Measurements from ENCODE around the gene UBE2S. TPM values are rescaled to one million over a fixed set of nuclear protein-coding genes. Genes with fewer than 3 reads are reported as not detected.
"Not testable (repeated sequence)": the region's sequence is repeated elsewhere in the genome, so short reads cannot be mapped to it uniquely, and the experiment has no call there.

The UBE2S gene
- total RNA-seq = 10 to 100 TPM in 2 of 4 donors, 1 to 10 TPM in 2; 8.0 to 16.2 (median 9.9) TPM

GRCh38 chr19:55407550-55407799 lies at the start of gene UBE2S:
UBE2S (minus strand) TSS chr19:55407788; CDS start chr19:55407589, 199 bp downstream.
- H3K4me1 ChIP-seq = peaks cover 0 to 32% (median 17%) of the 10 kb centered on the region in 4 donors
- peak within 1 kb of the TSS; percentile 76 to 99 (median 90) for H3K4me3 ChIP-seq
- peak within 1 kb of the TSS; percentile 95 to 98 (median 98) for H3K27ac ChIP-seq
- 0 to 2% methylated on average over 8 to 30 of the region's 36 CpGs for WGBS, 2 donors
- H3K27me3 ChIP-seq; H3K9me3 ChIP-seq; DNase-seq (ENCODE audit: low spot score in 2 of 2): not testable (repeated sequence)
- TF ChIP-seq CTCF (IDR thresholded peaks at IDR 0.05) (peak in 2 of 5 experiments; percentile 30 to 47), EP300 (IDR thresholded peaks at IDR 0.05) (peak in 1 of 2 donors; percentile 98), POLR2A (IDR thresholded peaks at IDR 0.05) (peak; percentile 81 to 98)
- peaks cover 0 to 32% (median 4%) of the 10 kb centered on the region in 3 donors for H3K36me3 ChIP-seq

GRCh38 chr19:55456347-55456746 lies 48.8 kb upstream of the UBE2S start:
- 82% methylated on average over 14 of the region's 14 CpGs for WGBS, 2 donors
- Histone ChIP-seq H3K36me3 (peaks cover 0 to 31% (median 0%) of the 10 kb centered on the region in 3 donors), H3K9me3 (no peaks in the 10 kb centered on the region), H3K27me3 (peaks cover 0 to 14% of the 10 kb centered on the region in 2 donors), H3K4me3 (no peak overlapping the region), H3K4me1 (peaks cover 0 to 41% (median 16%) of the 10 kb centered on the region in 4 donors), H3K27ac (peak overlapping the region in 1 of 4 donors; percentile 22)
- TF ChIP-seq EP300 (IDR thresholded peaks at IDR 0.05) = no peak
- TF ChIP-seq POLR2A (IDR thresholded peaks at IDR 0.05) = no peak
- TF ChIP-seq CTCF (IDR thresholded peaks at IDR 0.05) = no peak
- no peak for DNase-seq (ENCODE audit: low spot score in 2 of 2)

- Histone ChIP-seq H3K4me3 (no peak overlapping the region), H3K36me3 (peaks cover 0 to 31% (median 0%) of the 10 kb centered on the region in 3 donors), H3K4me1 (peaks cover 0 to 40% (median 20%) of the 10 kb centered on the region in 4 donors), H3K27ac (no peak overlapping the region), H3K27me3 (peaks cover 0 to 20% of the 10 kb centered on the region in 2 donors), H3K9me3 (no peaks in the 10 kb centered on the region)
- DNase-seq (ENCODE audit: low spot score in 2 of 2) = no peak
- WGBS, 2 donors = 83 to 89% methylated on average over 11 of the region's 11 CpGs
- TF ChIP-seq EP300 (IDR thresholded peaks at IDR 0.05) (no peak), POLR2A (IDR thresholded peaks at IDR 0.05) (no peak), CTCF (IDR thresholded peaks at IDR 0.05) (no peak)
Measured at GRCh38 chr19:55455576-55456235, 48.1 kb upstream of the UBE2S start.

- DNase-seq (ENCODE audit: low spot score in 2 of 2) = no peak
- 70 to 72% methylated on average over 13 to 14 of the region's 14 CpGs for WGBS, 2 donors
Measured at GRCh38 chr19:55454787-55455243, 47.2 kb upstream of the UBE2S start.

More at GRCh38 chr19:55454787-55455243, 47.2 kb upstream of the UBE2S start:
- peaks cover 0 to 31% (median 18%) of the 10 kb centered on the region in 4 donors for H3K4me1 ChIP-seq
- no peak overlapping the region for H3K4me3 ChIP-seq
- H3K9me3 ChIP-seq = no peaks in the 10 kb centered on the region
- peaks cover 0 to 26% of the 10 kb centered on the region in 2 donors for H3K27me3 ChIP-seq
- TF ChIP-seq POLR2A (IDR thresholded peaks at IDR 0.05) (no peak), EP300 (IDR thresholded peaks at IDR 0.05) (no peak), CTCF (IDR thresholded peaks at IDR 0.05) (peak; percentile 44 to 65 (median 47))
- peak overlapping the region in 1 of 4 donors; percentile 24 for H3K27ac ChIP-seq
- H3K36me3 ChIP-seq = peaks cover 0 to 31% (median 0%) of the 10 kb centered on the region in 3 donors

All from tibial nerve (tissue), 4 donors.